H9 (cell line): ENCODE results near the gene NOMO2. TPM values are rescaled to one million over a fixed set of nuclear protein-coding genes. Genes with fewer than 3 reads are reported as not detected.
"Not testable (repeated sequence)": the region's sequence is repeated elsewhere in the genome, so short reads cannot be mapped to it uniquely, and the experiment has no call there.

Experiments
- DNase-seq: peaks from one replicate; pipeline ENCODE4 v3.0.0-alpha.2; 2017
- H2AFZ ChIP-seq: one replicate; pipeline ENCODE4 v1.6.1; 2013; ENCODE audit warnings: mild to moderate bottlenecking, low read length, control low read depth, moderate library complexity
- H2AK5ac ChIP-seq: 2 replicates; pipeline ENCODE4 v1.6.1; 2013; ENCODE audit warnings: low read length, control low read depth, mixed read lengths; ENCODE audit not compliant: insufficient read length
- H2BK120ac ChIP-seq: one replicate; pipeline ENCODE4 v1.6.1; 2013; ENCODE audit warnings: low read depth, mild to moderate bottlenecking, low read length, control low read depth, inconsistent platforms; ENCODE audit not compliant: poor library complexity, severe bottlenecking
- H2BK12ac ChIP-seq: 2 replicates; pipeline ENCODE4 v1.6.1; 2013; ENCODE audit warnings: low read length, control low read depth, mixed read lengths, low read depth; ENCODE audit not compliant: insufficient read length
- H2BK15ac ChIP-seq: 2 replicates; pipeline ENCODE4 v1.6.1; 2013; ENCODE audit warnings: low read depth, low read length, control low read depth
- H2BK20ac ChIP-seq: one replicate; pipeline ENCODE4 v1.6.1; 2013; ENCODE audit warnings: low read depth, mild to moderate bottlenecking, low read length, control low read depth, inconsistent platforms; ENCODE audit not compliant: poor library complexity, severe bottlenecking
- H2BK5ac ChIP-seq: 2 replicates; pipeline ENCODE4 v1.6.1; 2013; ENCODE audit warnings: low read length, control low read depth, mixed read lengths; ENCODE audit not compliant: insufficient read length
- H3K14ac ChIP-seq: 2 replicates; pipeline ENCODE4 v1.6.1; 2013; ENCODE audit warnings: low read length, control low read depth; ENCODE audit not compliant: insufficient read depth
- H3K18ac ChIP-seq: 2 replicates; pipeline ENCODE4 v1.6.1; 2013; ENCODE audit warnings: low read depth, mild to moderate bottlenecking, mixed read lengths, low read length, control low read depth; ENCODE audit not compliant: insufficient read length
- H3K23ac ChIP-seq: 2 replicates; pipeline ENCODE4 v1.6.1; 2013; ENCODE audit warnings: low read length, control low read depth, mixed read lengths, low read depth; ENCODE audit not compliant: insufficient read length
- H3K23me2 ChIP-seq: 2 replicates; pipeline ENCODE4 v1.6.1; 2013; ENCODE audit warnings: low read depth, mild to moderate bottlenecking, mixed read lengths, low read length, control low read depth; ENCODE audit not compliant: insufficient read length, poor library complexity, severe bottlenecking
- H3K27ac ChIP-seq: 2 replicates; pipeline ENCODE4 v1.5.1; 2013; ENCODE audit warnings: low read length, control low read depth, mixed read lengths, low read depth; ENCODE audit not compliant: insufficient read length
- H3K27me3 ChIP-seq: 2 replicates; pipeline ENCODE4 v1.6.1; 2013; ENCODE audit warnings: low read length, control low read depth, inconsistent platforms; ENCODE audit not compliant: insufficient read depth
- H3K4ac ChIP-seq: 2 replicates; pipeline ENCODE4 v1.6.1; 2013; ENCODE audit warnings: low read depth, mild to moderate bottlenecking, control low read depth, inconsistent platforms, low read length, moderate library complexity
- H3K4me1 ChIP-seq: 2 replicates; pipeline ENCODE4 v1.6.1; 2013; ENCODE audit warnings: low read length, control low read depth, inconsistent platforms; ENCODE audit not compliant: insufficient read depth
- H3K4me2 ChIP-seq: 2 replicates; pipeline ENCODE4 v1.6.1; 2013; ENCODE audit warnings: low read length, control low read depth, mixed read lengths; ENCODE audit not compliant: insufficient read length, insufficient read depth
- H3K56ac ChIP-seq: 2 replicates; pipeline ENCODE4 v1.6.1; 2013; ENCODE audit warnings: low read depth, mild to moderate bottlenecking, mixed read lengths, low read length, control low read depth; ENCODE audit not compliant: insufficient read length
- H3K79me1 ChIP-seq: 2 replicates; pipeline ENCODE4 v1.6.1; 2013; ENCODE audit warnings: low read depth, mild to moderate bottlenecking, moderate library complexity, low read length, control low read depth, inconsistent platforms; ENCODE audit not compliant: insufficient read depth, poor library complexity, severe bottlenecking
- H3K79me2 ChIP-seq: 2 replicates; pipeline ENCODE4 v1.6.1; 2013; ENCODE audit warnings: low read length, control low read depth, inconsistent platforms; ENCODE audit not compliant: insufficient read depth
- H3K9ac ChIP-seq: 2 replicates; pipeline ENCODE4 v1.6.1; 2013; ENCODE audit warnings: low read length, control low read depth, mixed read lengths; ENCODE audit not compliant: insufficient read length; ENCODE audit errors: extremely low read depth
- H3K9me3 ChIP-seq: one replicate; pipeline ENCODE4 v1.6.1; 2013; ENCODE audit warnings: low read depth, low read length, inconsistent platforms; ENCODE audit not compliant: control insufficient read depth
- H3T11ph ChIP-seq: one replicate; pipeline ENCODE4 v1.6.1; 2013; ENCODE audit warnings: mild to moderate bottlenecking, low read length, control low read depth, inconsistent platforms
- H4K20me1 ChIP-seq: one replicate; pipeline ENCODE4 v1.6.1; 2013; ENCODE audit not compliant: control insufficient read depth, insufficient read length, insufficient read depth
- H4K5ac ChIP-seq: 2 replicates; pipeline ENCODE4 v1.6.1; 2013; ENCODE audit warnings: low read depth, mild to moderate bottlenecking, mixed read lengths, low read length, control low read depth; ENCODE audit not compliant: insufficient read length
- H4K8ac ChIP-seq: replicated peaks from 2 replicates; pipeline ENCODE4 v1.6.1; 2013; ENCODE audit warnings: low read length, control low read depth, mixed read lengths, low read depth; ENCODE audit not compliant: insufficient read length
- H4K91ac ChIP-seq: 2 replicates; pipeline ENCODE4 v1.6.1; 2013; ENCODE audit warnings: low read depth, mild to moderate bottlenecking, moderate library complexity, mixed read lengths, low read length, control low read depth; ENCODE audit not compliant: insufficient read length
- H3K27ac Mint-ChIP-seq, 3 experiments: 2 replicates in 2 of 3; 3 replicates in 1 of 3; pipeline ENCODE4 v1.8.0; 2020 to 2021; ENCODE audit warnings: mixed read lengths in 3 of 3, mild to moderate bottlenecking in 1 of 3, moderate library complexity in 1 of 3
- H3K27me3 Mint-ChIP-seq: 2 replicates; pipeline ENCODE4 v1.8.0; 2021; ENCODE audit warnings: low read depth, mild to moderate bottlenecking, moderate library complexity, mixed read lengths
- H3K36me3 Mint-ChIP-seq, 3 experiments: 2 replicates in 2 of 3; 3 replicates in 1 of 3; pipeline ENCODE4 v1.8.0; 2020 to 2021; ENCODE audit warnings: low read depth in 3 of 3, mixed read lengths in 3 of 3; ENCODE audit not compliant: insufficient read depth in 1 of 3
- H3K4me1 Mint-ChIP-seq, 2 experiments: 2 replicates each; pipeline ENCODE4 v1.8.0; 2020; ENCODE audit warnings: mixed read lengths in 2 of 2
- H3K4me3 Mint-ChIP-seq, 2 experiments: 2 replicates in 1 of 2; 3 replicates in 1 of 2; pipeline ENCODE4 v1.8.0; 2020 to 2021; ENCODE audit warnings: mild to moderate bottlenecking in 2 of 2, mixed read lengths in 2 of 2, moderate library complexity in 1 of 2
- H3K9me3 Mint-ChIP-seq, 2 experiments: 2 replicates in 1 of 2; 3 replicates in 1 of 2; pipeline ENCODE4 v1.8.0; 2020; ENCODE audit warnings: mild to moderate bottlenecking in 2 of 2, mixed read lengths in 2 of 2, moderate library complexity in 1 of 2
- WGBS: extraction: QIAGEN DNeasy Blood & Tissue Kit; methylation state at CpG from one replicate; pipeline ENCODE4 v1.1.7; 2013; ENCODE audit warnings: missing lambda C conversion rate, low lambda C conversion rate, mixed read lengths; ENCODE audit not compliant: insufficient read length; ENCODE audit errors: extremely low coverage; 5-methylcytosine and 5-hydroxymethylcytosine counted together
- total RNA-seq: library from RNA; stranded (reverse); gene quantifications from 2 replicates; pipeline ENCODE4 v1.2.1, GENCODE V29; 2021

NOMO2 gene
- total RNA-seq, 1 experiment from 2014 or later: 100 TPM

DNA sequence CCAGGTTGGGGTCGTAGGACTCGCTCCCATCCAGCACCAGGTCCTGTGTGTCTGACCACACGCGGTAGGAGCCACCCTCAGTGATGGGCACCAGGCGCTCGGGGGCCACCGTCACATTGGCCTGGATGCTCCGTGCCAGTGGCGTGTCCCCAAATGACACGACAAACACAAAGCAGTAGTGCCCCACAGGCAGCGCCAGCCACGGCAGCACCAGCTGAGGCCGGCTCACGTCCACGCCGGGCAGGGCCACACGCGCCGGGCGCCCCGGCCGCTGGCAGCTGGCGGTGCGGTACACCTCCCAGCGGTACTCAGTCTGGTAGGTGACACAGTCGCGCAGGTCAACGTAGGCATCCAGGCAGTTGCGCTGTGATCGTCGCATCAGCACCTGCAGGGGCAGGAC, 177.0 kb downstream of the NOMO2 start:
- H3K27ac Mint-ChIP-seq, H2BK15ac ChIP-seq, H3K27ac ChIP-seq, H3K27me3 Mint-ChIP-seq, H3K79me2 ChIP-seq, H3K9me3 Mint-ChIP-seq, H3K4me3 Mint-ChIP-seq, H4K5ac ChIP-seq, H3K18ac ChIP-seq, H3T11ph ChIP-seq, H2AK5ac ChIP-seq, H4K8ac ChIP-seq, H3K9ac ChIP-seq, H3K4me2 ChIP-seq, DNase-seq, H4K20me1 ChIP-seq, H2BK5ac ChIP-seq, H3K23me2 ChIP-seq, H3K27me3 ChIP-seq, H2BK12ac ChIP-seq, H3K9me3 ChIP-seq, H3K79me1 ChIP-seq, H2BK120ac ChIP-seq, H3K4me1 Mint-ChIP-seq, H4K91ac ChIP-seq, H2AFZ ChIP-seq, H3K23ac ChIP-seq, H2BK20ac ChIP-seq, H3K14ac ChIP-seq, H3K56ac ChIP-seq, H3K36me3 Mint-ChIP-seq, H3K4me1 ChIP-seq, H3K4ac ChIP-seq: not testable (repeated sequence)
- WGBS: no CpG with 5 or more reads among the region's 31 CpGs

DNA sequence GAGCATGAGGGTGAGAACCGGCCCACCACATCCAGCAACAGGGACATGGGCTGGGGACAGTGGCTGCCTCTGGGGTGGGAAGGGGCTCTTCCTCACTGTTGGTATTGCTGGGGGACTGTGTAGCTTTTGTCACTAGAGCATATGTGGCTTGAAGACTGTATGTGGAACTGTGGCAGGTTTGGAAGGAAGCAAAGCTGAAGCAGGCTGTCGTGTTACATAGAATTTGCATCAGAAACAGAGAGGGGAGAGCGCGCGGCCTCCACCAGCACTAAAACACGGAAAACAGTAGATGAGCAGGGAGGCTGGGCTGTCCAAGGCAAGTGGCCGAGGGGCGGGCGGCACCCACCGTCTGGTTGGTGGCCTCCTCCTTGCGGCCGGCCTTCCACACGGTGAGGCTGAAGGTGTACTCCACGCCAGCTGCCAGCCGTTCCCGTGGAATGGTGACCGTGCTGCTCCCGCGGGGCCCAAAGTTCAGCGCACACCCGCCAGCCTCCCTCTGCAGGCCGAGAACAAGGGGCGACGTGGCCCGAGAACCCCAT, 177.7 kb downstream of the NOMO2 start:
- H3K9me3 Mint-ChIP-seq, H3K27me3 Mint-ChIP-seq: not testable (repeated sequence)

More for the DNA sequence above, 177.7 kb downstream of the NOMO2 start:
- H3T11ph ChIP-seq, H3K4me3 Mint-ChIP-seq, H3K56ac ChIP-seq, H2AFZ ChIP-seq, H2BK15ac ChIP-seq, H3K4me2 ChIP-seq, H4K5ac ChIP-seq, H3K4me1 Mint-ChIP-seq, DNase-seq, H3K79me1 ChIP-seq, H3K4me1 ChIP-seq, H2BK12ac ChIP-seq, H3K9ac ChIP-seq, H2BK20ac ChIP-seq, H3K14ac ChIP-seq, H3K23me2 ChIP-seq, H4K20me1 ChIP-seq, H4K91ac ChIP-seq, H3K27ac ChIP-seq, H2BK5ac ChIP-seq, H3K9me3 ChIP-seq, H3K27ac Mint-ChIP-seq, H3K23ac ChIP-seq, H3K36me3 Mint-ChIP-seq, H3K18ac ChIP-seq, H3K27me3 ChIP-seq, H2BK120ac ChIP-seq, H3K79me2 ChIP-seq, H4K8ac ChIP-seq, H3K4ac ChIP-seq, H2AK5ac ChIP-seq: not testable (repeated sequence)
- WGBS: no CpG with 5 or more reads among the region's 25 CpGs
